NB4 (cell line): ENCODE results near the gene GABRR2.

Experiments
- MYC ChIP-seq: IDR thresholded peaks from 2 replicates; pipeline ENCODE4 v1.6.1; 2011; ENCODE audit warnings: low read depth, low read length
- TF ChIP-seq, protein P1 (sequence below): IDR thresholded peaks from one replicate; pipeline ENCODE4 v1.5.1; 2012; ENCODE audit warnings: low read depth, low read length
- TF ChIP-seq, protein P2 (sequence below): IDR thresholded peaks from 2 replicates; pipeline ENCODE4 v1.6.1; 2011; ENCODE audit warnings: low read depth, low read length

GRCh38 chr6:89335164-89335563 is 20.1 kb upstream of the GABRR2 start:
- TF ChIP-seq, protein P1, sequence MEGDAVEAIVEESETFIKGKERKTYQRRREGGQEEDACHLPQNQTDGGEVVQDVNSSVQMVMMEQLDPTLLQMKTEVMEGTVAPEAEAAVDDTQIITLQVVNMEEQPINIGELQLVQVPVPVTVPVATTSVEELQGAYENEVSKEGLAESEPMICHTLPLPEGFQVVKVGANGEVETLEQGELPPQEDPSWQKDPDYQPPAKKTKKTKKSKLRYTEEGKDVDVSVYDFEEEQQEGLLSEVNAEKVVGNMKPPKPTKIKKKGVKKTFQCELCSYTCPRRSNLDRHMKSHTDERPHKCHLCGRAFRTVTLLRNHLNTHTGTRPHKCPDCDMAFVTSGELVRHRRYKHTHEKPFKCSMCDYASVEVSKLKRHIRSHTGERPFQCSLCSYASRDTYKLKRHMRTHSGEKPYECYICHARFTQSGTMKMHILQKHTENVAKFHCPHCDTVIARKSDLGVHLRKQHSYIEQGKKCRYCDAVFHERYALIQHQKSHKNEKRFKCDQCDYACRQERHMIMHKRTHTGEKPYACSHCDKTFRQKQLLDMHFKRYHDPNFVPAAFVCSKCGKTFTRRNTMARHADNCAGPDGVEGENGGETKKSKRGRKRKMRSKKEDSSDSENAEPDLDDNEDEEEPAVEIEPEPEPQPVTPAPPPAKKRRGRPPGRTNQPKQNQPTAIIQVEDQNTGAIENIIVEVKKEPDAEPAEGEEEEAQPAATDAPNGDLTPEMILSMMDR, result no peak
- TF ChIP-seq MYC, result no peak
- TF ChIP-seq, protein P2, sequence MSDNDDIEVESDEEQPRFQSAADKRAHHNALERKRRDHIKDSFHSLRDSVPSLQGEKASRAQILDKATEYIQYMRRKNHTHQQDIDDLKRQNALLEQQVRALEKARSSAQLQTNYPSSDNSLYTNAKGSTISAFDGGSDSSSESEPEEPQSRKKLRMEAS, result no peak
